Hepatocyte (in vitro differentiated cells): ENCODE data around the gene STRN. TPM values are rescaled to one million over a fixed set of nuclear protein-coding genes. Genes with fewer than 3 reads are reported as not detected.

Source experiments
- DNase-seq: peaks from one replicate; pipeline ENCODE4 v3.0.0-alpha.2; 2016; ENCODE audit warnings: low spot score
- H2AFZ ChIP-seq: fragments of 200-600 bp; sonication (generic); 2 replicates; pipeline ENCODE4 v1.6.0; 2016; ENCODE audit warnings: antibody characterized with exemption, mild to moderate bottlenecking
- H3K27ac ChIP-seq: fragments of 200-600 bp; sonication (generic); 2 replicates; pipeline ENCODE4 v1.5.1; 2016; ENCODE audit warnings: mild to moderate bottlenecking
- H3K27me3 ChIP-seq: fragments of 200-600 bp; sonication (generic); 2 replicates; pipeline ENCODE4 v1.6.1; 2016
- H3K36me3 ChIP-seq: fragments of 200-600 bp; sonication (generic); replicated peaks from 2 replicates; pipeline ENCODE4 v1.5.1; 2016; ENCODE audit warnings: low read depth; ENCODE audit not compliant: insufficient read depth
- H3K4me1 ChIP-seq: fragments of 200-600 bp; sonication (generic); 2 replicates; pipeline ENCODE4 v1.5.1; 2016; ENCODE audit warnings: mild to moderate bottlenecking, moderate library complexity; ENCODE audit not compliant: insufficient read depth
- H3K4me2 ChIP-seq: fragments of 200-600 bp; sonication (generic); 2 replicates; pipeline ENCODE4 v1.6.0; 2016
- H3K4me3 ChIP-seq: fragments of 200-600 bp; sonication (generic); 2 replicates; pipeline ENCODE4 v1.5.1; 2016; ENCODE audit warnings: mild to moderate bottlenecking
- H3K79me2 ChIP-seq: fragments of 200-600 bp; sonication (generic); 2 replicates; pipeline ENCODE4 v1.6.0; 2017; ENCODE audit warnings: mild to moderate bottlenecking
- H3K9me2 ChIP-seq: fragments of 200-600 bp; sonication (generic); replicated peaks from 2 replicates; pipeline ENCODE4 v1.6.0; 2017; ENCODE audit warnings: mild to moderate bottlenecking; ENCODE audit not compliant: insufficient read depth
- H3K9me3 ChIP-seq: fragments of 200-600 bp; sonication (generic); 2 replicates; pipeline ENCODE4 v1.5.1; 2016; ENCODE audit warnings: low read depth, mild to moderate bottlenecking
- H4K20me1 ChIP-seq: fragments of 200-600 bp; sonication (generic); 2 replicates; pipeline ENCODE4 v1.6.0; 2016; ENCODE audit warnings: mild to moderate bottlenecking; ENCODE audit not compliant: insufficient read depth, poor library complexity, severe bottlenecking
- CTCF ChIP-seq: fragments of 200-600 bp; sonication (generic); IDR thresholded peaks from 2 replicates; pipeline ENCODE4 v1.5.1; 2016; ENCODE audit warnings: antibody characterized with exemption, mild to moderate bottlenecking; ENCODE audit not compliant: poor library complexity
- EZH2 ChIP-seq: fragments of 200-600 bp; sonication (generic); IDR thresholded peaks from 2 replicates; pipeline ENCODE4 v1.6.1; 2016; ENCODE audit warnings: antibody characterized with exemption, mild to moderate bottlenecking, borderline replicate concordance
- EZH2phosphoT487 ChIP-seq: fragments of 200-600 bp; sonication (generic); IDR thresholded peaks from one replicate; pipeline ENCODE4 v1.6.1; 2018; ENCODE audit warnings: antibody characterized with exemption, mild to moderate bottlenecking, low read depth, moderate library complexity; ENCODE audit not compliant: unreplicated experiment, severe bottlenecking
- WGBS: methylation state at CpG from one replicate; pipeline ENCODE4 v1.1.6; 2016; ENCODE audit warnings: low lambda C conversion rate; ENCODE audit errors: missing lambda C conversion rate; 5-methylcytosine and 5-hydroxymethylcytosine counted together
- polyA plus RNA-seq: library from polyadenylated mRNA; unstranded; fragments of >200 nt; fragmentation: Nextera tagmentation; extraction: Ambion mirVana; gene quantifications from 2 replicates; pipeline ENCODE4 v1.2.1, GENCODE V29; 2016
- total RNA-seq: library from RNA; depleted of rRNA; stranded (reverse); fragments of >200 nt; gene quantifications from 2 replicates; pipeline ENCODE4 v1.2.3, GENCODE V29; 2014

The STRN gene
- total and polyA plus RNA-seq, 2 experiments from 2014 or later, result 4.4 to 13.9 TPM

- H4K20me1 ChIP-seq, result no peaks in the 10 kb centered on the region
- no peaks in the 10 kb centered on the region for H3K27me3 ChIP-seq
- H3K79me2 ChIP-seq, result no peaks in the 10 kb centered on the region
- H3K36me3 ChIP-seq, result no peaks in the 10 kb centered on the region
- no peaks in the 10 kb centered on the region for H3K4me1 ChIP-seq
- TF ChIP-seq CTCF, result no peak
- no peak for TF ChIP-seq EZH2phosphoT487
- TF ChIP-seq EZH2, result no peak
- H3K9me2 ChIP-seq, result no peaks in the 10 kb centered on the region
- no peak overlapping the region for H3K27ac ChIP-seq
- no peak overlapping the region for H3K4me2 ChIP-seq
- no peak overlapping the region for H2AFZ ChIP-seq
- H3K4me3 ChIP-seq, result no peak overlapping the region
- DNase-seq, result no peak
- no peaks in the 10 kb centered on the region for H3K9me3 ChIP-seq
- 99% methylated on average over 2 of the region's 2 CpGs for WGBS
Observed at GRCh38 chr2:36855429-36855828, 110.9 kb downstream of the STRN start.

- no peaks in the 10 kb centered on the region for H3K9me3 ChIP-seq
- no peaks in the 10 kb centered on the region for H3K9me2 ChIP-seq
- 92% methylated on average over 2 of the region's 2 CpGs for WGBS
- no peak overlapping the region for H2AFZ ChIP-seq
- no peak for DNase-seq
- H3K4me2 ChIP-seq, result no peak overlapping the region
- H3K4me3 ChIP-seq, result no peak overlapping the region
- no peaks in the 10 kb centered on the region for H3K27me3 ChIP-seq
- no peaks in the 10 kb centered on the region for H3K79me2 ChIP-seq
- TF ChIP-seq EZH2, result no peak
- TF ChIP-seq EZH2phosphoT487, result no peak
- TF ChIP-seq CTCF, result no peak
- no peak overlapping the region for H3K27ac ChIP-seq
- H3K4me1 ChIP-seq, result no peaks in the 10 kb centered on the region
- H3K36me3 ChIP-seq, result no peaks in the 10 kb centered on the region
- no peaks in the 10 kb centered on the region for H4K20me1 ChIP-seq
Observed at GRCh38 chr2:36854241-36854640, 112.1 kb downstream of the STRN start.

GRCh38 chr2:36849265-36849664, 117.1 kb downstream of the STRN start:
- no peaks in the 10 kb centered on the region for H3K9me3 ChIP-seq
- no peak for DNase-seq
- no peaks in the 10 kb centered on the region for H3K27me3 ChIP-seq
- no peak overlapping the region for H3K4me3 ChIP-seq
- no peak overlapping the region for H3K27ac ChIP-seq
- TF ChIP-seq EZH2phosphoT487 (no peak), CTCF (no peak)
- no peaks in the 10 kb centered on the region for H3K79me2 ChIP-seq
- H2AFZ ChIP-seq, result no peak overlapping the region
- H3K36me3 ChIP-seq, result no peaks in the 10 kb centered on the region
- 98% methylated on average over 8 of the region's 8 CpGs for WGBS
- H4K20me1 ChIP-seq, result no peaks in the 10 kb centered on the region
- H3K4me1 ChIP-seq, result no peaks in the 10 kb centered on the region
- H3K4me2 ChIP-seq, result no peak overlapping the region
- no peaks in the 10 kb centered on the region for H3K9me2 ChIP-seq

GRCh38 chr2:36843838-36844237, 122.5 kb downstream of the STRN start:
- no peak for DNase-seq
- no peaks in the 10 kb centered on the region for H3K79me2 ChIP-seq
- no peak overlapping the region for H3K4me3 ChIP-seq
- H3K9me3 ChIP-seq, result no peaks in the 10 kb centered on the region
- H3K4me2 ChIP-seq, result no peak overlapping the region
- H3K27me3 ChIP-seq, result no peaks in the 10 kb centered on the region
- no peak overlapping the region for H3K27ac ChIP-seq
- no peaks in the 10 kb centered on the region for H4K20me1 ChIP-seq
- no peaks in the 10 kb centered on the region for H3K4me1 ChIP-seq
- H3K36me3 ChIP-seq, result no peaks in the 10 kb centered on the region
- no peaks in the 10 kb centered on the region for H3K9me2 ChIP-seq
- TF ChIP-seq CTCF (no peak), EZH2phosphoT487 (no peak), EZH2 (no peak)
- no peak overlapping the region for H2AFZ ChIP-seq
